ENCODE measurements around the gene NMRAL1. TPM values are rescaled to one million over a fixed set of nuclear protein-coding genes. Genes with fewer than 3 reads are reported as not detected.

The NMRAL1 gene
- total RNA-seq, 1 donor from 2014 or later: 35.3 TPM

DNA sequence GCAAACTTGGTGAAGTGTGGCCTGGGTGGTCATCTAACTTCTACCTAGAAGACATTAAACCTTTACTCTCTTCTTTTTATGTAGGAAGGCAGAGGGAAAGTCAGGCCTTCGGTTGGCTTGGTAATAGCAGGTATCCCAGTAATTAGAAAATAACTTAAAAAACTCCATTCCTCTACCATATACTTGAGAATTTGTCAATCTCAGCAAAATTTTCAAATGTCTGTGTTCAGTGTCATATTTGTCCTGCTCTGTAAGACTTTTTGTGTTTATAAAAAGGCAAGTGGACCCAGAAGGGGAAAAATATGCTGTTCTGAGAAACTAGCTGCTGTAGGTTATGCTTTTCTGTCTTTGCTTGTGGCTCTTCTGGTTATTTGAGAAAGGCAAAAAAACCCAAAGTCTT is 7.5 kb upstream of the NMRAL1 start:
- H3K27ac Mint-ChIP-seq (ENCODE audit: unreplicated experiment): no peak overlapping the region
- no peaks in the 10 kb centered on the region for H3K9me3 Mint-ChIP-seq (ENCODE audit: unreplicated experiment)
- H3K4me1 Mint-ChIP-seq (ENCODE audit: unreplicated experiment): peaks cover 39% of the 10 kb centered on the region
- no peak for DNase-seq (ENCODE audit: low spot score)
- TF ChIP-seq, protein P1, sequence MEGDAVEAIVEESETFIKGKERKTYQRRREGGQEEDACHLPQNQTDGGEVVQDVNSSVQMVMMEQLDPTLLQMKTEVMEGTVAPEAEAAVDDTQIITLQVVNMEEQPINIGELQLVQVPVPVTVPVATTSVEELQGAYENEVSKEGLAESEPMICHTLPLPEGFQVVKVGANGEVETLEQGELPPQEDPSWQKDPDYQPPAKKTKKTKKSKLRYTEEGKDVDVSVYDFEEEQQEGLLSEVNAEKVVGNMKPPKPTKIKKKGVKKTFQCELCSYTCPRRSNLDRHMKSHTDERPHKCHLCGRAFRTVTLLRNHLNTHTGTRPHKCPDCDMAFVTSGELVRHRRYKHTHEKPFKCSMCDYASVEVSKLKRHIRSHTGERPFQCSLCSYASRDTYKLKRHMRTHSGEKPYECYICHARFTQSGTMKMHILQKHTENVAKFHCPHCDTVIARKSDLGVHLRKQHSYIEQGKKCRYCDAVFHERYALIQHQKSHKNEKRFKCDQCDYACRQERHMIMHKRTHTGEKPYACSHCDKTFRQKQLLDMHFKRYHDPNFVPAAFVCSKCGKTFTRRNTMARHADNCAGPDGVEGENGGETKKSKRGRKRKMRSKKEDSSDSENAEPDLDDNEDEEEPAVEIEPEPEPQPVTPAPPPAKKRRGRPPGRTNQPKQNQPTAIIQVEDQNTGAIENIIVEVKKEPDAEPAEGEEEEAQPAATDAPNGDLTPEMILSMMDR (IDR thresholded peaks at IDR 0.05; ENCODE audit: unreplicated experiment): no peak
- H3K4me3 Mint-ChIP-seq (ENCODE audit: unreplicated experiment): no peak overlapping the region
- H3K36me3 Mint-ChIP-seq (ENCODE audit: low read depth, unreplicated experiment): peaks cover 27% of the 10 kb centered on the region
- peaks cover 12% of the 10 kb centered on the region for H3K27me3 Mint-ChIP-seq (ENCODE audit: unreplicated experiment)

DNA sequence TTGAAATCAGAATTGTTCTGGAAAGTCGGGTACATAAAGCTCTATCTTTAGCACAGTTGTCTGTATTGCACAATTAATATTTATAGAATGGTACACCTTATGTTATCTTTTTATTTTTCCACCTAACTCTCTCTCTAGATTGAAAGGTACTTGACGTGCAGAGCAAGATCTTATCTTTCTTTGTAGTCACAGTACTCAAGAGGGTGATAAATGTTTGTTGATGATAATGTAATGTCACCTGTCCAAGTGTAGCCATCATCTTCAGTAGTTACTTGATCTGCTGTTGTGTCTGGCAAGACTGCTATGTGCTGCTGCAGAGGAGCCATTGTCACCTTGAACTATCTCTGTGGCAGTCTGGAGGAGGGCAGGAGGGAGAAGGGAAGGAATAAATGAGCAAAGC is 7.1 kb upstream of the NMRAL1 start:
- Mint-ChIP-seq H3K27ac (ENCODE audit: unreplicated experiment) (peak overlapping the region; percentile 32), H3K36me3 (ENCODE audit: low read depth, unreplicated experiment) (peaks cover 27% of the 10 kb centered on the region), H3K27me3 (ENCODE audit: unreplicated experiment) (peaks cover 12% of the 10 kb centered on the region), H3K4me3 (ENCODE audit: unreplicated experiment) (peak overlapping the region; percentile 50), H3K9me3 (ENCODE audit: unreplicated experiment) (no peaks in the 10 kb centered on the region), H3K4me1 (ENCODE audit: unreplicated experiment) (peaks cover 39% of the 10 kb centered on the region)
- TF ChIP-seq, protein P1 (IDR thresholded peaks at IDR 0.05; ENCODE audit: unreplicated experiment): no peak
- no peak for DNase-seq (ENCODE audit: low spot score)

DNA sequence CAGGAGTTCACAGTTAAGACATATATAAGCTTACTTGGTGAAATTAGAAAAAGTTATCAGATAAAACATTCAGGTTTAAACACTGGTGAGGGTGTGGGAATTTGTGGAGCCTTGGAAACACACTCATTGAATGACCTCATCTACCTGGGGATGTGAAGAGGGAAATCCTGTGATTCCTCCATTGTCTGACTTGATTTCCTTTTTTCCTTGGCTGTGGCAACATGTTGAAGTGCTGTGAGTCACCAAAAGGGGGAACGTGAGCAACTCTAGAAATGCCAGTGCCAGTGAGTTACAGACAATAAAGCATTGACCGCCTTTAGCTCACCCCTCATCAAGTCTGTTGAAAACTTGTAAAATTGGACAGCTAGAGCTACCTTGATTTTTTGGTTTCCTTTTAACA is 3.5 kb upstream of the NMRAL1 start:
- Mint-ChIP-seq H3K27me3 (ENCODE audit: unreplicated experiment) (peaks cover 14% of the 10 kb centered on the region), H3K27ac (ENCODE audit: unreplicated experiment) (peak overlapping the region; percentile 99), H3K4me1 (ENCODE audit: unreplicated experiment) (peaks cover 35% of the 10 kb centered on the region), H3K36me3 (ENCODE audit: low read depth, unreplicated experiment) (peaks cover 16% of the 10 kb centered on the region), H3K4me3 (ENCODE audit: unreplicated experiment) (peak overlapping the region; percentile 87), H3K9me3 (ENCODE audit: unreplicated experiment) (no peaks in the 10 kb centered on the region)
- DNase-seq (ENCODE audit: low spot score): peak; percentile 56
- TF ChIP-seq, protein P1 (IDR thresholded peaks at IDR 0.05; ENCODE audit: unreplicated experiment): no peak

DNA sequence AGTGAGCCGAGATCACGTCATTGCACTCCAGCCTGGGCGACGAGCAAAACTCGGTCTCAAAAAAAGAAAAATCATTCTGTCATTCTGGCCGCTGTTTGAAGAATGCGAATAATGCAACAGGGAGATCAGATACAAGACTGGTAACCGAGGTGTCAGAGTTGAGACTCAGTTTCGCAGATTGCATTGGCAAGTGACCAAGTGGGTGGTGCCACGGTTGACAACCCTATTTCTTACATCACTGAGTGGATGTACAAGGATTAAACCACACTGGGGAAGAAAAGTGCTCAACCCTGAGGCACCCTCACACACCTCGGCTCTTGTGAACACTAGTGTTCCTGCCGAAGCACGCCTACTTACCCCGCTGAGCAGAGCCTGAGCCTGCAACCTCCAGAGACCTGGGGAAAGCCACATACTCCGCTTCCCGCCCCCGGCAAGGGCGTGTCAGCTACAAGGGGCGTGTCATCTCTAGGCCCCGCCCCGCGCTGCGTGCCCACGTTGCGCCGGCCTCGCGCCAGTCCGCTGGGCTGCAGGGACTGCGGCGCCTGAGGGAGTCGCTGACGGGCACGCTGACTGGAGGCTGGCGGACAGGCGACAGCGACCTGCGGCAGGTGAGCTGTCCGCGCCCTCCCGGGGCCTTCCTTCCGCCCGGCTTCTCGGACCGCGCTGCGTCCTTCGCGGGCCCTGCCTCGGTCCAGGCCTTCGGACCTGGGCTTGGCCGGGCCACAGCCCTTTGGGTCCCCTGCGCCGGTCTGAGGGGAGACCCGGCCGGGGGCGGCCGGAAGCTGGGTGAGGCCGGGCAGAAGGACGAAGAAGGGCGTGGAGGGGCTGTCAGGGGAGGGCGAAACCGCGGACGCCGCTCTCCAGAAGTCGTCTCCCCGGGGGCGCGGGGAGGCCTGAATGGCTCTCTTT is 1.7 kb upstream of the NMRAL1 start, which contains the start of gene HMOX2:
Gene HMOX2 (plus strand): TSS at position 519 of the 909 bp plus-strand sequence. CDS start 29,127 bp downstream, outside the sequence.
- peak within 1 kb of the TSS; percentile 90 for H3K4me3 Mint-ChIP-seq (ENCODE audit: unreplicated experiment)
- DNase-seq (ENCODE audit: low spot score): peak; percentile 95
- H3K27ac Mint-ChIP-seq (ENCODE audit: unreplicated experiment): peak within 1 kb of the TSS; percentile 99
- TF ChIP-seq, protein P1 (IDR thresholded peaks at IDR 0.05; ENCODE audit: unreplicated experiment): no peak
- peaks cover 17% of the 10 kb centered on the region for H3K4me1 Mint-ChIP-seq (ENCODE audit: unreplicated experiment)
- H3K9me3 Mint-ChIP-seq (ENCODE audit: unreplicated experiment): no peaks in the 10 kb centered on the region
- H3K36me3 Mint-ChIP-seq (ENCODE audit: low read depth, unreplicated experiment): peaks cover 7% of the 10 kb centered on the region
- H3K27me3 Mint-ChIP-seq (ENCODE audit: unreplicated experiment): peaks cover 14% of the 10 kb centered on the region

DNA sequence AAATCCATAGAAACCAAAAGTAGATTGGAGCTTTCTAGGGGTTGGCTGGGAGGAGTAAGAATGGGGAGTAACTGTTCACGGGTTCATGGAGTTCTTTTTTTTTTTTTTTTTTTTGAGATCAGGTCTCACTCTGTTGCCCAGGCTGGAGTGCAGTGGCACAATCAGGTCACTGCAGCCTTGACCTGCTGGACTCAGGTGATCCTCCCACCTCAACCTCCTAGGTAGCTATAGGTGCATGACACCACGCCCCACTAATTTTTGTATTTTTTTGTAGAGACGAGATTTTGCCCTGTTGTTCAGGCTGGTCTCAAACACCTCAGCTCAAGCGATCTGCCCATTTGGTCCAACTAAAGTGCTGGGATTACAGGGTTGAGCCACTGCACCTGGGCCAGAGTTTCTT is 1.5 kb downstream of the NMRAL1 start:
- H3K9me3 Mint-ChIP-seq (ENCODE audit: unreplicated experiment): no peaks in the 10 kb centered on the region
- peaks cover 8% of the 10 kb centered on the region for H3K36me3 Mint-ChIP-seq (ENCODE audit: low read depth, unreplicated experiment)
- H3K4me1 Mint-ChIP-seq (ENCODE audit: unreplicated experiment): peaks cover 9% of the 10 kb centered on the region
- TF ChIP-seq, protein P1 (IDR thresholded peaks at IDR 0.05; ENCODE audit: unreplicated experiment): peak; percentile 15
- no peak overlapping the region for H3K4me3 Mint-ChIP-seq (ENCODE audit: unreplicated experiment)
- H3K27ac Mint-ChIP-seq (ENCODE audit: unreplicated experiment): no peak overlapping the region
- DNase-seq (ENCODE audit: low spot score): no peak
- peaks cover 12% of the 10 kb centered on the region for H3K27me3 Mint-ChIP-seq (ENCODE audit: unreplicated experiment)

Data from endothelial cell (in vitro differentiated cells).